Breast epithelium (tissue), 3 donors: ENCODE results near the gene RBBP5.

Experiments used
- POLR2A ChIP-seq: fragments of 450-650 bp; IDR thresholded peaks from one replicate; pipeline ENCODE4 v1.6.1; 2016; ENCODE audit warnings: antibody characterized with exemption, mild to moderate bottlenecking, moderate library complexity
- POLR2AphosphoS5 ChIP-seq, 3 donors: sonication (generic); formaldehyde crosslinking; IDR thresholded peaks; one replicate each; pipeline ENCODE4 v1.6.1; 2017; ENCODE audit warnings: antibody characterized with exemption in 3 of 3
- TF ChIP-seq, protein P1 (sequence below), 3 donors: fragments of 450-650 bp; IDR thresholded peaks; one replicate each; pipeline ENCODE4 v1.5.1; 2016 to 2017; ENCODE audit warnings: antibody characterized with exemption in 3 of 3, mild to moderate bottlenecking in 3 of 3, moderate library complexity in 3 of 3

GRCh38 chr1:205142102-205142469 lies 20.3 kb upstream of the RBBP5 start:
- no peak for TF ChIP-seq POLR2AphosphoS5 (IDR thresholded peaks at IDR 0.05)
- no peak for TF ChIP-seq POLR2A
- TF ChIP-seq, protein P1, sequence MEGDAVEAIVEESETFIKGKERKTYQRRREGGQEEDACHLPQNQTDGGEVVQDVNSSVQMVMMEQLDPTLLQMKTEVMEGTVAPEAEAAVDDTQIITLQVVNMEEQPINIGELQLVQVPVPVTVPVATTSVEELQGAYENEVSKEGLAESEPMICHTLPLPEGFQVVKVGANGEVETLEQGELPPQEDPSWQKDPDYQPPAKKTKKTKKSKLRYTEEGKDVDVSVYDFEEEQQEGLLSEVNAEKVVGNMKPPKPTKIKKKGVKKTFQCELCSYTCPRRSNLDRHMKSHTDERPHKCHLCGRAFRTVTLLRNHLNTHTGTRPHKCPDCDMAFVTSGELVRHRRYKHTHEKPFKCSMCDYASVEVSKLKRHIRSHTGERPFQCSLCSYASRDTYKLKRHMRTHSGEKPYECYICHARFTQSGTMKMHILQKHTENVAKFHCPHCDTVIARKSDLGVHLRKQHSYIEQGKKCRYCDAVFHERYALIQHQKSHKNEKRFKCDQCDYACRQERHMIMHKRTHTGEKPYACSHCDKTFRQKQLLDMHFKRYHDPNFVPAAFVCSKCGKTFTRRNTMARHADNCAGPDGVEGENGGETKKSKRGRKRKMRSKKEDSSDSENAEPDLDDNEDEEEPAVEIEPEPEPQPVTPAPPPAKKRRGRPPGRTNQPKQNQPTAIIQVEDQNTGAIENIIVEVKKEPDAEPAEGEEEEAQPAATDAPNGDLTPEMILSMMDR (IDR thresholded peaks at IDR 0.05): no peak
